ENCODE data around the gene DVL3.
A peak's percentile ranks its signal among the peaks of the same experiment; 100 is the strongest.

DVL3 gene

DNA sequence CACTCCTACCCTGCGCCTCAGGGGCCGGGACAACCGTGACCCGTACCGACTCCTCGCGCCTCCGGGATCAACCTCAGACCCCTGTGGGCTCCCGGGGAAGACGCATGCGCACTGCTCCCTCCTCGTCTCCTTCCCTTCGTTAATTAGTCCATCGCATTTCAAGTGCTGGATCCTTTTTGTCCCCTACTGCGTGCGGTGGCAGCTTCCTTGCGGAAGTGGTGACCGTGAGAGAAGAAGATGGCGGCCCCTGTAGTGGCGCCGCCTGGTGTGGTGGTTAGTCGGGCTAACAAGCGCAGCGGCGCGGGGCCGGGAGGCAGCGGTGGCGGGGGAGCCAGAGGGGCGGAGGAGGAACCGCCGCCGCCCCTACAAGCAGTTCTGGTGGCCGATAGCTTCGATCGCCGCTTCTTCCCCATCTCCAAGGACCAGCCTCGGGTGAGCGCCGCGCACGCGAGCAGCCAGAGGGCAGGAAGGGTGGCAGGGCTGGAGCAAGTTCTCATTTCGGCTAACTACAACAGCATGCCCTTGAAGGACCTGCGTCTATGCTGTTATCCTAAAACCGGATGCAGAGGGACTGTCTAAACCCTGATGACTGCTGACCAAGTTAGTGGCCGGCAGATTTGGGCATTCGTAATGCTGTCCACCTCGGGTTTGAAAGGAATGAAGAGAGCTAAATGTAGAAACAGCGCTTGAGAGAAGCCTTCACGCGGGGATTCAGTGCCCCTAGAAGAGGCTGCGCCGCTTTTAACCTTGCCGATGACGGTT, 19.8 kb upstream of the DVL3 start, which contains the start of gene EIF2B5:
Gene EIF2B5 (plus strand): TSS at position 210 of the 762 bp plus-strand sequence. CDS start 28 bp downstream, at position 238.
- H2AFZ ChIP-seq (ENCODE audit: low read length) = peak within 1 kb of the TSS; percentile 14; the same call in 1 of the 2 replicates
- peak within 1 kb of the TSS; percentile 76 for H3K4me3 ChIP-seq (ENCODE audit: low read depth, low read length, poor library complexity, severe bottlenecking)
- no peaks in the 10 kb centered on the region for H3F3A ChIP-seq (ENCODE audit: insufficient read depth, low read length)
- no peaks in the 10 kb centered on the region for H3K9me3 ChIP-seq (ENCODE audit: low read length)
- no peaks in the 10 kb centered on the region for H3K27me3 ChIP-seq (ENCODE audit: insufficient read depth, low read length)
- peak within 1 kb of the TSS; percentile 83 for H3K9ac ChIP-seq (ENCODE audit: low read length)
- no peaks in the 10 kb centered on the region for H4K20me1 ChIP-seq (ENCODE audit: insufficient read depth, low read length)
- peaks cover 23% of the 10 kb centered on the region for H3K36me3 ChIP-seq (ENCODE audit: insufficient read depth, low read length)
- H3K27ac ChIP-seq (ENCODE audit: low read depth, low read length, poor library complexity, severe bottlenecking) = peak within 1 kb of the TSS; percentile 77
- TF ChIP-seq CTCF (IDR thresholded peaks at IDR 0.05; ENCODE audit: low read length) (peak; percentile 56), EZH2 (IDR thresholded peaks at IDR 0.05; ENCODE audit: borderline replicate concordance, low read length) (no peak)
- H3K9me2 ChIP-seq (ENCODE audit: low read depth, low read length) = no peaks in the 10 kb centered on the region
- peak within 1 kb of the TSS; percentile 82 for H3K4me2 ChIP-seq (ENCODE audit: low read length)
- H3K79me2 ChIP-seq (ENCODE audit: insufficient read depth, low read length) = peaks cover 23% of the 10 kb centered on the region
- H3K4me1 ChIP-seq (ENCODE audit: insufficient read depth, low read length, severe bottlenecking) = peaks cover 27% of the 10 kb centered on the region

GRCh38 chr3:184135911-184136260, 19.3 kb upstream of the DVL3 start:
- H4K20me1 ChIP-seq (ENCODE audit: insufficient read depth, low read length) = no peaks in the 10 kb centered on the region
- no peaks in the 10 kb centered on the region for H3K9me2 ChIP-seq (ENCODE audit: low read depth, low read length)
- peaks cover 23% of the 10 kb centered on the region for H3K79me2 ChIP-seq (ENCODE audit: insufficient read depth, low read length)
- peak overlapping the region; percentile 76 for H3K4me3 ChIP-seq (ENCODE audit: low read depth, low read length, poor library complexity, severe bottlenecking)
- peak overlapping the region; percentile 83 for H3K9ac ChIP-seq (ENCODE audit: low read length)
- no peaks in the 10 kb centered on the region for H3K9me3 ChIP-seq (ENCODE audit: low read length)
- H3K27ac ChIP-seq (ENCODE audit: low read depth, low read length, poor library complexity, severe bottlenecking) = peak overlapping the region; percentile 77
- H3F3A ChIP-seq (ENCODE audit: insufficient read depth, low read length) = no peaks in the 10 kb centered on the region
- H3K4me1 ChIP-seq (ENCODE audit: insufficient read depth, low read length, severe bottlenecking) = peaks cover 27% of the 10 kb centered on the region
- no peak for TF ChIP-seq CTCF (IDR thresholded peaks at IDR 0.05; ENCODE audit: low read length)
- no peak for TF ChIP-seq EZH2 (IDR thresholded peaks at IDR 0.05; ENCODE audit: borderline replicate concordance, low read length)
- H3K27me3 ChIP-seq (ENCODE audit: insufficient read depth, low read length) = no peaks in the 10 kb centered on the region
- H3K36me3 ChIP-seq (ENCODE audit: insufficient read depth, low read length) = peaks cover 28% of the 10 kb centered on the region
- H3K4me2 ChIP-seq (ENCODE audit: low read length) = peak overlapping the region; percentile 82
- no peak overlapping the region for H2AFZ ChIP-seq (ENCODE audit: low read length)

GRCh38 chr3:184140436-184140835, 14.7 kb upstream of the DVL3 start:
- H3K4me2 ChIP-seq (ENCODE audit: low read length) = no peak overlapping the region
- H3K4me3 ChIP-seq (ENCODE audit: low read depth, low read length, poor library complexity, severe bottlenecking) = no peak overlapping the region
- peaks cover 14% of the 10 kb centered on the region for H3K4me1 ChIP-seq (ENCODE audit: insufficient read depth, low read length, severe bottlenecking)
- H4K20me1 ChIP-seq (ENCODE audit: insufficient read depth, low read length) = no peaks in the 10 kb centered on the region
- TF ChIP-seq CTCF (IDR thresholded peaks at IDR 0.05; ENCODE audit: low read length) = no peak
- TF ChIP-seq EZH2 (IDR thresholded peaks at IDR 0.05; ENCODE audit: borderline replicate concordance, low read length) = no peak
- H3K36me3 ChIP-seq (ENCODE audit: insufficient read depth, low read length) = peaks cover 74% of the 10 kb centered on the region
- no peaks in the 10 kb centered on the region for H3K27me3 ChIP-seq (ENCODE audit: insufficient read depth, low read length)
- no peak overlapping the region for H3K9ac ChIP-seq (ENCODE audit: low read length)
- H3K9me2 ChIP-seq (ENCODE audit: low read depth, low read length) = no peaks in the 10 kb centered on the region
- H3K9me3 ChIP-seq (ENCODE audit: low read length) = no peaks in the 10 kb centered on the region
- no peak overlapping the region for H3K27ac ChIP-seq (ENCODE audit: low read depth, low read length, poor library complexity, severe bottlenecking)
- no peaks in the 10 kb centered on the region for H3F3A ChIP-seq (ENCODE audit: insufficient read depth, low read length)
- peaks cover 17% of the 10 kb centered on the region for H3K79me2 ChIP-seq (ENCODE audit: insufficient read depth, low read length)
- no peak overlapping the region for H2AFZ ChIP-seq (ENCODE audit: low read length)

All from OCI-LY1 (cell line).